HG02610 (cell line): Measurements from ENCODE around the gene ZMIZ2.
"Not testable (repeated sequence)": the region's sequence is repeated elsewhere in the genome, so short reads cannot be mapped to it uniquely, and the experiment has no call there.

ENCODE experiments used
- ATAC-seq: cut with Tn5 transposase; IDR thresholded peaks from one replicate; pipeline ENCODE4 v1.9.1; 2021; ENCODE audit warnings: mild to moderate bottlenecking, moderate library complexity; ENCODE audit not compliant: unreplicated experiment

ZMIZ2 gene

GRCh38 chr7:44797329-44798258, 48.9 kb downstream of the ZMIZ2 start:
- peak; percentile 56 for ATAC-seq

GRCh38 chr7:44798649-44799305, 50.1 kb downstream of the ZMIZ2 start:
- no peak for ATAC-seq

GRCh38 chr7:44799939-44800338, 51.3 kb downstream of the ZMIZ2 start:
- no peak for ATAC-seq

GRCh38 chr7:44801890-44802289, 53.2 kb downstream of the ZMIZ2 start:
- ATAC-seq, result no peak

GRCh38 chr7:44802418-44803025, 53.9 kb downstream of the ZMIZ2 start:
- no peak for ATAC-seq

- not testable (repeated sequence) for ATAC-seq
Observed at GRCh38 chr7:44803828-44804519, 55.3 kb downstream of the ZMIZ2 start.

- ATAC-seq, result no peak
Observed at GRCh38 chr7:44805950-44806349, 57.3 kb downstream of the ZMIZ2 start.

GRCh38 chr7:44808914-44809393, 60.3 kb downstream of the ZMIZ2 start:
- ATAC-seq, result no peak

GRCh38 chr7:44811093-44811492, 62.4 kb downstream of the ZMIZ2 start:
- no peak for ATAC-seq

GRCh38 chr7:44811571-44811970, 62.9 kb downstream of the ZMIZ2 start:
- ATAC-seq, result no peak

GRCh38 chr7:44814919-44815318, 66.3 kb downstream of the ZMIZ2 start:
- ATAC-seq, result no peak

- no peak for ATAC-seq
Observed at GRCh38 chr7:44819292-44819691, 70.6 kb downstream of the ZMIZ2 start.
